H1 (cell line): ENCODE data around the gene C19orf12. TPM values are rescaled to one million over a fixed set of nuclear protein-coding genes. Genes with fewer than 3 reads are reported as not detected.

ENCODE experiments used
- CTCF ChIA-PET: fragments of 300-600 bp; sonication (Branson Sonifier 250); formaldehyde crosslinking; loops from one replicate; lab custom pipeline; 2021; ENCODE audit not compliant: partially characterized antibody; lab: Charles Lee
- POLR2A ChIA-PET: fragments of 300-600 bp; sonication (Branson Sonifier 250); formaldehyde crosslinking; loops from one replicate; lab custom pipeline; 2021; ENCODE audit warnings: inconsistent platforms; ENCODE audit not compliant: partially characterized antibody; lab: Charles Lee
- DNase-seq, 2 experiments: peaks; one replicate each; pipeline versions ENCODE4 v3.0.0 to v3.0.0-alpha.2; 2010 to 2022; ENCODE audit warnings: low spot score in 2 of 2, low read depth in 1 of 2, mixed read lengths in 1 of 2
- FAIRE-seq: peaks from 2 replicates; lab custom pipeline; 2011; peaks lifted over from hg19 to GRCh38; lab: Jason Lieb, UNC
- H2AFZ ChIP-seq: 2 replicates; pipeline ENCODE4 v1.8.1; 2012; ENCODE audit warnings: low read length, inconsistent platforms
- H2AK5ac ChIP-seq: 2 replicates; pipeline ENCODE4 v1.6.1; 2013; ENCODE audit warnings: low read depth, low read length
- H2BK120ac ChIP-seq: replicated peaks from 2 replicates; pipeline ENCODE3; 2013; ENCODE audit warnings: low read depth, low read length, inconsistent platforms
- H2BK12ac ChIP-seq: 2 replicates; pipeline ENCODE4 v1.6.1; 2013; ENCODE audit warnings: low read depth, low read length
- H2BK15ac ChIP-seq: 2 replicates; pipeline ENCODE4 v1.6.1; 2013; ENCODE audit warnings: low read length
- H2BK20ac ChIP-seq: 2 replicates; pipeline ENCODE4 v1.6.1; 2013; ENCODE audit warnings: low read length
- H2BK5ac ChIP-seq: 2 replicates; pipeline ENCODE4 v1.6.1; 2013; ENCODE audit warnings: low read depth, low read length
- H3K14ac ChIP-seq: 2 replicates; pipeline ENCODE4 v1.6.1; 2013; ENCODE audit warnings: inconsistent platforms; ENCODE audit not compliant: insufficient read length
- H3K18ac ChIP-seq: 2 replicates; pipeline ENCODE4 v1.6.1; 2013; ENCODE audit warnings: low read length; ENCODE audit errors: extremely low read depth
- H3K23ac ChIP-seq: 2 replicates; pipeline ENCODE4 v1.6.1; 2013; ENCODE audit warnings: inconsistent platforms; ENCODE audit not compliant: insufficient read length
- H3K23me2 ChIP-seq: 2 replicates; pipeline ENCODE4 v1.6.1; 2013; ENCODE audit warnings: low read depth, low read length
- H3K27ac ChIP-seq: 2 replicates; pipeline ENCODE4 v1.6.1; 2011; ENCODE audit warnings: low read depth, low read length, inconsistent platforms
- H3K27me3 ChIP-seq, 4 experiments: replicated peaks in 1 of 4; 1 replicate in 1 of 4; 2 replicates in 3 of 4; pipeline versions ENCODE4 v1.6.1 to v1.8.1; 2011 to 2013; ENCODE audit warnings: low read length in 3 of 4, mild to moderate bottlenecking in 3 of 4, inconsistent platforms in 2 of 4, mixed read lengths in 2 of 4, moderate library complexity in 1 of 4; ENCODE audit not compliant: control insufficient read depth in 3 of 4, insufficient read depth in 3 of 4; ENCODE audit errors: extremely low read depth in 1 of 4
- H3K36me3 ChIP-seq, 4 experiments: 2 replicates each; pipeline versions ENCODE4 v1.6.1 to v1.8.1; 2011 to 2013; ENCODE audit warnings: mild to moderate bottlenecking in 4 of 4, low read length in 3 of 4, moderate library complexity in 2 of 4, control low read depth in 1 of 4, inconsistent platforms in 1 of 4; ENCODE audit not compliant: insufficient read depth in 4 of 4, control insufficient read depth in 2 of 4
- H3K4ac ChIP-seq: replicated peaks from 2 replicates; pipeline ENCODE3; 2013; ENCODE audit warnings: low read length, low read depth, mixed read lengths, inconsistent platforms; ENCODE audit not compliant: insufficient read length
- H3K4me1 ChIP-seq, 4 experiments: replicated peaks in 1 of 4; 1 replicate in 1 of 4; 2 replicates in 3 of 4; pipeline versions ENCODE4 v1.6.1 to v1.8.1; 2011 to 2013; ENCODE audit warnings: low read length in 3 of 4, inconsistent platforms in 2 of 4, mixed read lengths in 1 of 4; ENCODE audit not compliant: insufficient read depth in 4 of 4, control insufficient read depth in 3 of 4
- H3K4me2 ChIP-seq, 2 experiments: 2 replicates each; pipeline versions ENCODE4 v1.6.1 to v1.8.1; 2011 to 2013; ENCODE audit warnings: low read depth in 2 of 2, low read length in 2 of 2, control low read depth in 1 of 2, inconsistent platforms in 1 of 2, mild to moderate bottlenecking in 1 of 2; ENCODE audit not compliant: insufficient read depth in 1 of 2
- H3K4me3 ChIP-seq, 4 experiments: fragments of 200-600, 300-600 bp in 1 of 4; sonication (generic), shearing (Covaris generic), sonication (Bioruptor Twin) in 1 of 4; 2 replicates each; pipeline versions ENCODE4 v1.5.1 to v1.8.1; 2011 to 2016; ENCODE audit warnings: low read length in 4 of 4, low read depth in 3 of 4, control low read depth in 2 of 4, inconsistent platforms in 2 of 4, mild to moderate bottlenecking in 2 of 4, mixed read lengths in 1 of 4, moderate library complexity in 1 of 4; ENCODE audit not compliant: insufficient read depth in 2 of 4; ENCODE audit errors: extremely low read depth in 1 of 4
- H3K56ac ChIP-seq: replicated peaks from 2 replicates; pipeline ENCODE3; 2013; ENCODE audit warnings: low read depth, mild to moderate bottlenecking, mixed read lengths, low read length, inconsistent platforms; ENCODE audit not compliant: insufficient read length
- H3K79me1 ChIP-seq: 2 replicates; pipeline ENCODE4 v1.6.1; 2013; ENCODE audit warnings: low read depth, low read length, control low read depth
- H3K79me2 ChIP-seq, 2 experiments: 2 replicates each; pipeline versions ENCODE4 v1.6.1 to v1.8.1; 2012 to 2013; ENCODE audit warnings: low read length in 2 of 2, mild to moderate bottlenecking in 2 of 2, inconsistent platforms in 1 of 2; ENCODE audit not compliant: insufficient read depth in 2 of 2, control insufficient read depth in 1 of 2
- H3K9ac ChIP-seq, 4 experiments: replicated peaks in 1 of 4; 1 replicate in 1 of 4; 2 replicates in 3 of 4; pipeline versions ENCODE4 v1.6.1 to v1.8.1; 2011 to 2013; ENCODE audit warnings: low read depth in 3 of 4, low read length in 3 of 4, control low read depth in 2 of 4, mild to moderate bottlenecking in 2 of 4, moderate library complexity in 2 of 4, inconsistent platforms in 1 of 4; ENCODE audit errors: extremely low read depth in 1 of 4
- H3K9me3 ChIP-seq, 2 experiments: 2 replicates each; pipeline versions ENCODE4 v1.6.1 to v1.8.1; 2012 to 2013; ENCODE audit warnings: mild to moderate bottlenecking in 2 of 2, moderate library complexity in 2 of 2, control low read depth in 1 of 2, inconsistent platforms in 1 of 2, low read depth in 1 of 2, low read length in 1 of 2, mixed read lengths in 1 of 2; ENCODE audit not compliant: insufficient read depth in 2 of 2
- H4K20me1 ChIP-seq, 2 experiments: replicated peaks in 1 of 2; 2 replicates each; pipeline versions ENCODE3 to v1.8.1; 2011 to 2013; ENCODE audit warnings: inconsistent platforms in 2 of 2, low read length in 2 of 2, mild to moderate bottlenecking in 1 of 2; ENCODE audit not compliant: insufficient read depth in 2 of 2, control insufficient read depth in 1 of 2
- H4K5ac ChIP-seq: 2 replicates; pipeline ENCODE4 v1.6.1; 2013; ENCODE audit warnings: low read length, low read depth, mixed read lengths, inconsistent platforms; ENCODE audit not compliant: insufficient read length
- H4K8ac ChIP-seq: 2 replicates; pipeline ENCODE4 v1.8.0; 2013; ENCODE audit warnings: mild to moderate bottlenecking, moderate library complexity, low read length, inconsistent platforms; ENCODE audit not compliant: insufficient read depth; ENCODE audit errors: extremely low read depth
- H4K91ac ChIP-seq: replicated peaks from 2 replicates; pipeline ENCODE3; 2013; ENCODE audit warnings: low read length, mixed read lengths, inconsistent platforms; ENCODE audit not compliant: insufficient read length
- PHF8 ChIP-seq: fragments of 200-600 bp; sonication (generic); conservative IDR thresholded peaks from 2 replicates; pipeline ENCODE4 v1.7.1; 2012; ENCODE audit warnings: low read depth, mild to moderate bottlenecking, inconsistent platforms, low read length, moderate library complexity
- POLR2AphosphoS5 ChIP-seq: IDR thresholded peaks from 2 replicates; pipeline ENCODE4 v1.6.1; 2011; ENCODE audit warnings: low read depth, low read length
- SRF ChIP-seq: IDR thresholded peaks from 2 replicates; pipeline ENCODE4 v1.6.1; 2011; ENCODE audit warnings: mild to moderate bottlenecking, low read depth, low read length, moderate library complexity
- WGBS, 2 experiments: shearing (Covaris generic) in 1 of 2; methylation state at CpG; one replicate each; pipeline versions ENCODE4 v1.1.6 to v1.1.7; 2013 to 2015; ENCODE audit warnings: low lambda C conversion rate in 2 of 2, mixed read lengths in 2 of 2, inconsistent platforms in 1 of 2, low coverage in 1 of 2, missing lambda C conversion rate in 1 of 2; ENCODE audit not compliant: insufficient replicate concordance in 2 of 2, insufficient coverage in 1 of 2, insufficient read length in 1 of 2; ENCODE audit errors: extremely low coverage in 1 of 2, missing lambda C conversion rate in 1 of 2; 5-methylcytosine and 5-hydroxymethylcytosine counted together
- polyA plus RNA-seq, 7 experiments: library from polyadenylated mRNA; depleted of rRNA in 3 of 7; stranded (reverse) in 5 of 7; unstranded in 2 of 7; fragments of >200 nt in 5 of 7; fragments of 200-250 nt in 2 of 7; gene quantifications; 1 replicate in 5 of 7; 2 replicates in 1 of 7; 4 replicates in 1 of 7; pipeline versions ENCODE4 v1.2.1 to v1.2.3, GENCODE V29; 2011 to 2013; ENCODE audit warnings: missing spikeins in 2 of 7, mixed read lengths in 2 of 7
- total RNA-seq: library from RNA; stranded (reverse); fragmentation: NEBNext Ultra II Directional; extraction: Animal tissue kit (Norgen Biotek cat#: 25700); gene quantifications from 2 replicates; pipeline ENCODE4 v1.2.1, GENCODE V29; 2021

C19orf12 gene
- total and polyA plus RNA-seq, 2 of the 8 experiments (the other 6 are each of a cell fraction or from before 2014, with no cell fraction given) = 10.7 to 11.9 TPM

- no peak overlapping the region for H2AK5ac ChIP-seq
- no peak overlapping the region for H2BK12ac ChIP-seq
- no peak overlapping the region for H3K4me3 ChIP-seq
- no peak overlapping the region for H3K4me2 ChIP-seq
- no peak overlapping the region for H2BK20ac ChIP-seq
- no peak overlapping the region for H4K8ac ChIP-seq
- no peaks in the 10 kb centered on the region for H3K79me1 ChIP-seq
- ChIA-PET POLR2A (interaction anchor here (2.7 kb wide), 1 partner anchor 12 kb away, joined by 16 read pairs; the partner anchor contains the start of gene C19orf12), CTCF (interaction anchor here (0.6 to 1.7 kb wide), 5 partner anchors 8 to 250 kb away, joined by 3 to 6 read pairs (median 4); no protein-coding TSS in a partner anchor)
- DNase-seq = no peak
- no peak overlapping the region for H3K56ac ChIP-seq
- no peak overlapping the region for H2BK5ac ChIP-seq
- no peak overlapping the region for H3K23ac ChIP-seq
- no peak overlapping the region for H3K4ac ChIP-seq
- H3K27ac ChIP-seq = no peak overlapping the region
- no peak overlapping the region for H4K5ac ChIP-seq
- no peak overlapping the region for H2AFZ ChIP-seq
- no peaks in the 10 kb centered on the region for H3K23me2 ChIP-seq
- H3K4me1 ChIP-seq = no peaks in the 10 kb centered on the region; a peak in 1 of 7 replicates
- no peaks in the 10 kb centered on the region for H4K20me1 ChIP-seq
- no peaks in the 10 kb centered on the region for H3K9me3 ChIP-seq
- H2BK120ac ChIP-seq = no peak overlapping the region
- H3K79me2 ChIP-seq = no peaks in the 10 kb centered on the region
- H3K18ac ChIP-seq = no peak overlapping the region
- H3K36me3 ChIP-seq = no peaks in the 10 kb centered on the region
- no peak overlapping the region for H3K9ac ChIP-seq
- H2BK15ac ChIP-seq = no peak overlapping the region
- no peak for FAIRE-seq
- no peak overlapping the region for H4K91ac ChIP-seq
- H3K27me3 ChIP-seq = no peaks in the 10 kb centered on the region
- no peak overlapping the region for H3K14ac ChIP-seq
- 86% methylated on average over 9 of the region's 9 CpGs; no CpG with 5 or more reads in 1 of the 2 experiments for WGBS, 2 experiments
- TF ChIP-seq SRF (no peak), PHF8 (no peak), POLR2AphosphoS5 (no peak)
Measured at GRCh38 chr19:29702963-29703320, 12.1 kb downstream of the C19orf12 start.
